Tibial artery (tissue), 4 donors: Measurements from ENCODE around the gene VAV2.
"Not testable (repeated sequence)": the region's sequence is repeated elsewhere in the genome, so short reads cannot be mapped to it uniquely, and the experiment has no call there.

Source experiments
- DNase-seq, 2 donors: peaks; one replicate each; pipeline ENCODE4 v3.0.0-alpha.2; 2019
- H3K27ac ChIP-seq, 2 donors: fragments of 200-600 bp; sonication (generic) in 1 of 2; 1 replicate in 1 of 2; 2 replicates in 1 of 2; pipeline ENCODE4 v1.5.1; 2018 to 2019; ENCODE audit warnings: mild to moderate bottlenecking in 1 of 2
- H3K27me3 ChIP-seq, 2 donors: fragments of 200-600 bp; sonication (generic) in 1 of 2; one replicate each; pipeline versions ENCODE4 v1.5.1 to v1.6.0; 2016 to 2019
- H3K36me3 ChIP-seq, 3 donors: fragments of 200-600 bp; sonication (generic) in 2 of 3; one replicate each; pipeline ENCODE4 v1.5.1; 2016 to 2019; ENCODE audit warnings: mild to moderate bottlenecking in 2 of 3
- H3K4me1 ChIP-seq, 4 donors: fragments of 200-600 bp; sonication (generic) in 2 of 4; 1 replicate in 3 of 4; 2 replicates in 1 of 4; pipeline ENCODE4 v1.5.1; 2016 to 2019
- H3K4me3 ChIP-seq, 2 donors: fragments of 200-600 bp; sonication (generic) in 1 of 2; 1 replicate in 1 of 2; 2 replicates in 1 of 2; pipeline ENCODE4 v1.5.1; 2018 to 2019; ENCODE audit warnings: mild to moderate bottlenecking in 2 of 2
- H3K9me3 ChIP-seq, 3 donors: fragments of 200-600 bp; sonication (generic) in 1 of 3; one replicate each; pipeline ENCODE4 v1.5.1; 2016 to 2019
- CTCF ChIP-seq, 2 experiments: fragments of 200-600 bp in 1 of 2; fragments of 450-650 bp in 1 of 2; IDR thresholded peaks; one replicate each; pipeline ENCODE4 v1.5.1; 2017 to 2019; ENCODE audit warnings: antibody characterized with exemption in 2 of 2, mild to moderate bottlenecking in 1 of 2, moderate library complexity in 1 of 2
- intact Hi-C: fragments of 100-400 bp; cut with DNase I; formaldehyde crosslinking; loops from one replicate; pipeline ENCODE4 v1.15.0; 2023; ENCODE audit warnings: low total_unique reads

VAV2 gene

DNA sequence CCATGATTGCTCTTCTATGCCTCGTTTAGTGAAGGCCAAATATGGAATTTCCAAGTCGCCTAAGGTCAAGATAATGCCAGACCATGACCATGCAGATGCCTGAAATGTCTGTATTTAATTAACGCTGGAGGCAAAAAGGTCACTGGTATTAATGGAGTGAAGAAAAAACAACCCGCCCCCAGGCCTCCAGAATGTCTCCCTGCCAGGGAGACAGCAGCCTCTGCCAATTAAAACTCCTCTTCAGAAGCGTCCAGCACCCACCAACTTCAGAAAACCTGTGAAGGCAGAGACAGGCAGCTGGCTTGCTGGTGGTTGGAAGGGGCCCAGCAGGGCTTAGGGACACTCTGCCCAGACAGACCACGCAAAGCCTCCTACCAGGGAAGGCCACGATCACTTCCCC is 94.4 kb downstream of the VAV2 start:
- DNase-seq, result no peak
- Histone ChIP-seq H3K27ac (no peak overlapping the region), H3K4me1 (no peaks in the 10 kb centered on the region), H3K9me3 (no peaks in the 10 kb centered on the region), H3K36me3 (peaks cover 0 to 4% (median 0%) of the 10 kb centered on the region in 3 donors), H3K4me3 (no peak overlapping the region), H3K27me3 (no peaks in the 10 kb centered on the region)
- no peak for TF ChIP-seq CTCF (IDR thresholded peaks at IDR 0.05)
- intact Hi-C loops, result no loop called here

DNA sequence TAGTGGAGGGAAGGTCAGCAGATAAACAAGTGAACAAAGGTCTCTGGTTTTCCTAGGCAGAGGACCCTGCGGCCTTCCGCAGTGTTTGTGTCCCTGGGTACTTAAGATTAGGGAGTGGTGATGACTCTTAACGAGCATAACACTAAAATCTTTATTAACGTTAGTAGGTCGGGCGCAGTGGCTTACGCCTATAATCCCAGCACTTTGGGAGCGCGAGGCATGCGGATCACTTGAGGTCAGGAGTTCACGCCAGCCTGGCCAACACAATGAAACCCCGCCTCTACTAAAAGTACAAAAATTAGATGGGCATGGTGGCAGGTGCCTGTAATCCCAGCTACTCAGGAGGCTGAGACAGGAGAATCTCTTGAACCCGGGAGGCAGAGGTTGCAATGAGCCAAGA is 96.1 kb downstream of the VAV2 start:
- H3K9me3 ChIP-seq, intact Hi-C loops, H3K4me1 ChIP-seq, H3K36me3 ChIP-seq, H3K27ac ChIP-seq, DNase-seq, H3K27me3 ChIP-seq, H3K4me3 ChIP-seq: not testable (repeated sequence)

DNA sequence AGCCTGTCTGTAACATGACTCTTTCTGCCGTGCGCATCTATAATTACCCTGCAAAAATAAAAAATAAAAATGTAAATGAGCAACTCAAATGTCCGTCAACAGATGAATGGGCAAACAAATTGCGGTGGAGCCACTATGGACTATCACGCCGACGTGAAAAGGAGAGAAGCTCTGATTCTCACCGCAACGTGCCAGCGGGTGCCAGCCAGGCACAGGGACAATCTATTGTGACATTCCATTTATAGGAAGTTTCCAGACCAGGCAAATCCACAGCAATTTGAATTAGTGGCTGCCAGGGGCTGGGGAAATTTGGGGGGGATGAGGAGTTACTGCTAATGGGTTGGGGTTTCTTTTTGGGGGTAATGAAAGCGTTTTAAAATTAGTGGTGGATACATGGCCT is 96.8 kb downstream of the VAV2 start:
- peaks cover 0 to 4% (median 0%) of the 10 kb centered on the region in 3 donors for H3K36me3 ChIP-seq
- no peak overlapping the region for H3K27ac ChIP-seq
- no peaks in the 10 kb centered on the region for H3K4me1 ChIP-seq
- no peaks in the 10 kb centered on the region for H3K9me3 ChIP-seq
- TF ChIP-seq CTCF (IDR thresholded peaks at IDR 0.05), result no peak
- no peaks in the 10 kb centered on the region for H3K27me3 ChIP-seq
- intact Hi-C loops, result no loop called here
- DNase-seq, result no peak
- no peak overlapping the region for H3K4me3 ChIP-seq

DNA sequence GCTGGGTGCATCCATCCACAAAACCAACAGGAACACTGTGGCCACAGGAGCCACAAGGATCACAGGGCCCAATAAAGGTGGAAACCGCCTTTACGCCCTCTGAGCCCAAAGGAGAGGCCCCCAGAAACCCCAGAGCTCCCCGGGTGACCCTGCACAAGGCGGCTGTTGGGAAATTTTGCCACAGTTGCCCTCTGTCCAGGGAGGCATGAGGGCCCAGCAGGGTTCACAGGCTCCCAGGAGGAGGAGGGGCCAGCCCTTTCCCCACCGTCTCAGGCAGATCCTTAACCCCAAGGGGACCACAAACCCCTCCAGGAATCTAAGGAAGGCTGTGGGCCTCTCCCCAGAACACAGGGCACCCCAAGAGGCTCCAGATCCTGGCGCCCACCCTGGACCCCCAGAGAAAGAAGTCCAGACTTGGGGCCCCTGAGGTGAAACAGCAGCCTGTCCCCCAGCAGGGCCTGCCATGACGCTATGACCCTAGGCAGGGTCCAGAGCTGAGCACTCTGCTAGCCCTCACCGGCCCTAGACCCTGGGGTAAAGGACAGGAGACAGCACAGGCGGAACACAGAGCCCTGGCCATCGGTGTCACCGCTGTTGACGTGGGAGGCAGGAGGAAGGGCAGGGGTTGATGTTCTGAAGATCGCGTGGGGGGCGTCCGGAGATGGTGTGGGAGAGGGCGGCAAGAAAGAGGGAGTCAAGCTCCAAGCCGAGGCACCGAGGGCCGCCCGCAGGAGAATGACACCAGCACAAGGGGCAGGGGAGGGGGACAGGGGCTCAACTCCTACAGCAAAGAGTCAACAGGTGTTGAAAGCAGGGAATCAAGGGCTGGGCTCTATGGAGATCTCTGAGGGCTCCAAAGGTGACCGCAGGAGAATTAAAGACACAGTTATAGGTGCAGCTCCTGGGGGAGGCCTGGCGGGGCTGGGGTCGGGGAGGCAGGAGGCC is 97.5 kb downstream of the VAV2 start:
- no peak overlapping the region for H3K4me3 ChIP-seq
- no peaks in the 10 kb centered on the region for H3K4me1 ChIP-seq
- no peaks in the 10 kb centered on the region for H3K9me3 ChIP-seq
- intact Hi-C loops, result no loop called here
- no peak for TF ChIP-seq CTCF (IDR thresholded peaks at IDR 0.05)
- no peak overlapping the region for H3K27ac ChIP-seq
- H3K27me3 ChIP-seq, result no peaks in the 10 kb centered on the region
- DNase-seq, result no peak
- H3K36me3 ChIP-seq, result peaks cover 0 to 4% (median 0%) of the 10 kb centered on the region in 3 donors

- DNase-seq, result no peak
- Histone ChIP-seq H3K4me1 (no peaks in the 10 kb centered on the region), H3K27me3 (no peaks in the 10 kb centered on the region), H3K36me3 (peaks cover 0 to 4% (median 0%) of the 10 kb centered on the region in 3 donors), H3K27ac (no peak overlapping the region), H3K4me3 (no peak overlapping the region), H3K9me3 (no peaks in the 10 kb centered on the region)
- intact Hi-C loops, result no loop called here
- TF ChIP-seq CTCF (IDR thresholded peaks at IDR 0.05), result no peak
Observed at GRCh38 chr9:133893191-133893994, 98.7 kb downstream of the VAV2 start.
